NOMO-1 treated with DMSO at 0.1 percent for 48 hours (cell line): ENCODE data around the gene MCM3AP.

Experiments used
- DNase-seq: peaks from one replicate; lab custom pipeline; 2025; ENCODE audit not compliant: unreplicated experiment; lab: John Stamatoyannopoulos, UW

The MCM3AP gene

GRCh38 chr21:46285206-46285661, at the start of gene MCM3AP:
Gene MCM3AP (minus strand): TSS chr21:46285611. CDS start chr21:46285286, 325 bp downstream.
- DNase-seq, result peak; percentile 11

- DNase-seq, result no peak
Measured at GRCh38 chr21:46334351-46335140, 49.1 kb upstream of the MCM3AP start.

- no peak for DNase-seq
Measured at GRCh38 chr21:46329796-46330195, 44.4 kb upstream of the MCM3AP start.

- no peak for DNase-seq
Measured at GRCh38 chr21:46328151-46328550, 42.7 kb upstream of the MCM3AP start.

- DNase-seq, result no peak
Measured at GRCh38 chr21:46327711-46328110, 42.3 kb upstream of the MCM3AP start.

- no peak for DNase-seq
Measured at GRCh38 chr21:46326110-46326703, 40.8 kb upstream of the MCM3AP start.

GRCh38 chr21:46325073-46325912, 39.9 kb upstream of the MCM3AP start:
- DNase-seq, result peak; percentile 19

- DNase-seq, result peak; percentile 51
Measured at GRCh38 chr21:46324390-46325072, 39.1 kb upstream of the MCM3AP start.

GRCh38 chr21:46323710-46324389, 38.4 kb upstream of the MCM3AP start, which contains the start of the genes C21orf58 and PCNT:
Gene C21orf58 (minus strand): TSS chr21:46323870. CDS start chr21:46322738, 1,132 bp downstream.
Gene PCNT (plus strand): TSS chr21:46324156. CDS start chr21:46324229, 73 bp downstream.
- DNase-seq, result peak; percentile 97

- DNase-seq, result peak; percentile 25
Measured at GRCh38 chr21:46323227-46323709, 37.9 kb upstream of the MCM3AP start.

- DNase-seq, result peak; percentile 23
Measured at GRCh38 chr21:46322351-46323226, 37.2 kb upstream of the MCM3AP start.

GRCh38 chr21:46320331-46320801, 35.0 kb upstream of the MCM3AP start:
- DNase-seq, result no peak

- no peak for DNase-seq
Measured at GRCh38 chr21:46319186-46319585, 33.8 kb upstream of the MCM3AP start.

- DNase-seq, result no peak
Measured at GRCh38 chr21:46318464-46318845, 33.0 kb upstream of the MCM3AP start.

GRCh38 chr21:46317710-46318463, 32.5 kb upstream of the MCM3AP start:
- DNase-seq, result no peak

- no peak for DNase-seq
Measured at GRCh38 chr21:46316708-46317324, 31.4 kb upstream of the MCM3AP start.

GRCh38 chr21:46314441-46315020, 29.1 kb upstream of the MCM3AP start:
- no peak for DNase-seq
